GM03348 (cell line): ENCODE measurements around the gene CDSN.
"Not testable (repeated sequence)": the region's sequence is repeated elsewhere in the genome, so short reads cannot be mapped to it uniquely, and the experiment has no call there.

Experiments used
- DNase-seq: peaks from one replicate; pipeline ENCODE4 v3.0.0; 2012; ENCODE audit warnings: low spot score

CDSN gene

GRCh38 chr6:31087494-31088089 lies 32.7 kb downstream of the CDSN start:
- peak; percentile 92 for DNase-seq

DNA sequence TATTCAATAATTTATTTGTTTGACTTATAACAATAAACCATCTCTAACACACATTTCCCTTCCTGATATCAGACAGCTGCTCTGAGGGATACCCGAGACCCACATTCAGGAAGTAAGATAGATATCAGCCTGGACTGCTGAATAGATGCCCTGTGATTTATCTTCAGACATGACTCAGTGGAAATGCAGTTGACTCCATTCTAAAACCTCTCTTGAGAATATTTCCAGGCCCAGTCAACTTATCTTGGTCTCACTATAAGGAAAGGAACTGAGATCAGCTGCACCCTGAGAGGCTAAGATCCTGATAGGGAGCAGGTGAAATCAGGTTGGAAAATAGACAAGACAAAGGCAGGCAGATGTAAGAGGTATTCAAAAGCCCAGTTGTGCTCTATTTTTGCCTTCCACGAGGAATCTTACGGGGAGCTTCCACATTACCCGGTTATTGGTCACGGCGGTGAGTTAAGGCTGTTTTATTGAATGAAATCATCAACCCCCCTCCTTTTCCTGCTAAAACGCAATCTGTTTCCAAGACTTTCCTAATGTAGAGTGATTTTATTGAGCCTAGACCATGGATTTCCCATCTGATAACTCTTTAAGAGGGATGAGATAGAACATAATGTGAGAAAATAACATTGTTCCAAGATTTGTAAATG lies 33.3 kb downstream of the CDSN start:
- peak; percentile 46 for DNase-seq

DNA sequence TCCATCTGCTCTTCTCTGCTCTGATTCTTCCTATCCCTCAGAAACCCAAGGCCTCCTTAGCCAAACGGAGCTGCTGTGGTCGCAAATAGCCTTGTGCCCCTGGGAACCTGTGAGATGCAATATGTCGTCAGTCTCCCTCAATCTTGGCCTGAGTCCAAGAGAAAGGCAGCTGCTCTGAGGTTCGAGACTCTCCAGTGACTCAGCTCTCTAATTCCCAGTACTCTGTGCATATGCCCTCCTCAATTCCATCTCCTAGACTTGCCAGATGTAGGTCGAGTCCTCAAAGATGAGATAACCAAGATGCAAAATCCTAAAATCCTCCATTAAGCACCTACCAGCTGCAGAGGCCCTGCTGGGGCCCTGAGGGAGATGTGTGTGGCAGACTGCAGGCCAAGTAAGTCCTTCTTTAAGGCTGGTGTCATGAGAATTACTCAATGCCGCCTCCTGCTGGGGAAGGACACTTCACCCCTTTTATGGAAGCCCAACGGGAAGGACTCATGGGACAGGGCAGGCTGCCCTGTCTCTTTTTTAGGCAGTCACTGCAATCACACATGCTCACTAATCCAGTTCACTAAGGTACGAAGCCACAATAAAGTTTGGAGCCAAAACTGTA lies 36.4 kb downstream of the CDSN start:
- DNase-seq = peak; percentile 36

- DNase-seq = no peak
Observed at GRCh38 chr6:31081872-31082271, 38.4 kb downstream of the CDSN start.

GRCh38 chr6:31079656-31080261 lies 40.5 kb downstream of the CDSN start:
- peak; percentile 83 for DNase-seq

- no peak for DNase-seq
Observed at GRCh38 chr6:31076611-31077010, 43.6 kb downstream of the CDSN start.

DNA sequence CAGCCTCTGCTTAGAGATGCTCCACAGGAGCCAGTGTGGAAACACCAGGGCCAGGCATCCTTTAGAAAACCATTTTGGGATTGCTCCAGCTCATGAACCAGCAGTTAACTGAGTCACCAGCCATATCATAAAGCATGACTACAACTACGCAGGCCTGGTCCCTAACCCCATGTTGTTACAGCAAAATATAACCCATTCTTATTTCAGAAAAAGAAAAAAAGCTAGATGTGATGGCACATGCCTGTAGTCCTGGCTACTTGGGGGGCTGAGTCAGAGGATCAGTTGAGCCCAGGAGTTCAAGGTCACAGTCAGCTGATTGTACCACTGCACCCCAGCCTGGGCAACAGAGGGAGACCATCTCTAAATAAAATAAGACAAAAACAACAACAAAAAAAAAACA lies 44.7 kb downstream of the CDSN start:
- peak; percentile 33 for DNase-seq

GRCh38 chr6:31074401-31074800 lies 45.8 kb downstream of the CDSN start:
- DNase-seq = no peak

DNA sequence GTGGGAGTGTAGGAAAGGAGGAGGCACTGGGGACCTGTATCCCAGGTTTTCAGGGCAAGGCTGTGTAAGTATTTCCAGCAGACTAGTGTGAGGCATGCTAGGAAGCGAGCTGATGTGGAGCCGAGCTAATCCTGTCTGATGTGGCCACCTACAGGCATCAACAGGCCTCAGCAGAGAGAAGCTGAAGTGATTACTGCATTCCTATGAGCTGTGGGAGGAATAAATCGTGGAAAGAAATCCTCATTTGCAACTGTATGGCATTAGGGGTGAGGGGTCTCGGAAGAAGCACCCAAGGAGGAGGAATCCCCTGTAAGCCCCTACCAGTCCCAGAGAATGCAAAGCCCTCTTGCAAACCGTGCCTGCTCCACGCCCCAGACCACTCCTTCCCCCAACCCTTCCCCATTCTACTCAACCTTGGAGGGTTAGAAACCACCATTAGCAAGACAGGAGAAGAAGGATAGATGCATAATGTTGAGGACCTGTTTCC lies 49.5 kb downstream of the CDSN start:
- peak; percentile 84 for DNase-seq

- peak; percentile 90 for DNase-seq
Observed at GRCh38 chr6:31068669-31069340, 51.4 kb downstream of the CDSN start.

DNA sequence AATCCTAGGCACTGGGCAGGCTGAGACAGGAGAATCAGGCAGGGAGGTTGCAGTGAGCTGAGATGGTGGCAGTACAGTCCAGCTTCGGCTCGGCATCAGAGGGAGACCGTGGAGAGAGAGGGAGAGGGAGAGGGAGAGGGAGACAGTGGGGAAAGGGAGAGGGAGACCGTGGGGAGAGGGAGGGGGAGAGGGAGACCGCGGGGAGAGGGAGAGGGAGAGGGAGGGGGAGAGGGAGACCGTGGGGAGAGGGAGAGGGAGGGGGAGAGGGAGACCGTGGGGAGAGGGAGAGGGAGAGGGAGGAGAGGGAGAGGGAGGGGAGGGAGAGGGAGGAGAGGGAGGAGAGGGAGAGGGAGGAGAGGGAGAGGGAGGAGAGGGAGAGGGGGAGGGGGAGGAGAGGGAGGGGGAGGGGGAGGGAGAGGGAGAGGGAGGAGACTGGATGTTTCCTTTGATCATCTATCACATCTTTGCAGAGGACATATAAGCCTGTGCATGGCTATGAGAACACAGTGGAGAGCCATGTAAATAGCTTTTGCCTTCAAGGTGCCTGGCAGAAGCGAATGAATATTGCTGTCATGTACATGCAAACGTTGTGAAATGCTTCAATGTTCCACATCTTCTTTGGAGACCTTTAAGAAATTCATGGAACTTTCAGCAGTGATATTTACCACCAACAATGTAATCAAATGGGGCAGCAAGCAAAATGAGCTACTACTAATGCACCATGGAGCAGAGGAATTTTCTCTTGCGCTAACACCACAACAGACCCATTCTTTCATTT lies 52.2 kb downstream of the CDSN start:
- not testable (repeated sequence) for DNase-seq

GRCh38 chr6:31067028-31067427 lies 53.2 kb downstream of the CDSN start:
- DNase-seq = not testable (repeated sequence)

DNA sequence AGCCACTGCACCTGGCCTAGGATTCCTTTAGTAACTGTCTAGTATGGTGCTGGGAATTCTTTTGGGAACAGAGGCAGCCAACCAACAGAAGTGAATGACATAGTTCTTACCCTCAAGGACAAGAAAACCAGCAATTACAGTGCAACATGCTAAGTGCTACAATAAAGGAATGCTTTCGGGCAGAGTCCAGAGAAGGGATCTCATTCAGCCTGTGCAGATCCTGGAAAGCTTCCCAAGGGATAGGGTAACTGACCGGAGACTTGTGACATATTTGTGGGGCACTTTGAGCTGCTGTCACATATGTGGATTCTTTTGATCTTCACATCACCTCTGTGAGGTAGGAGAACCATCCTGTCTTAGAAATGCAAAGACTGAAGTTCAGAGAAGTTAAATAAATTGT lies 54.7 kb downstream of the CDSN start:
- no peak for DNase-seq
